HG03354 (cell line): ENCODE data around the gene CT45A10.
A peak's percentile ranks its signal among the peaks of the same experiment; 100 is the strongest.
"Not testable (repeated sequence)": the region's sequence is repeated elsewhere in the genome, so short reads cannot be mapped to it uniquely, and the experiment has no call there.

Experiments
- ATAC-seq: cut with Tn5 transposase; IDR thresholded peaks from one replicate; pipeline ENCODE4 v1.9.1; 2021; ENCODE audit warnings: mild to moderate bottlenecking; ENCODE audit not compliant: unreplicated experiment, poor library complexity, severe bottlenecking

The CT45A10 gene, protein sequence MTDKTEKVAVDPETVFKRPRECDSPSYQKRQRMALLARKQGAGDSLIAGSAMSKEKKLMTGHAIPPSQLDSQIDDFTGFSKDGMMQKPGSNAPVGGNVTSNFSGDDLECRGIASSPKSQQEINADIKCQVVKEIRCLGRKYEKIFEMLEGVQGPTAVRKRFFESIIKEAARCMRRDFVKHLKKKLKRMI

DNA sequence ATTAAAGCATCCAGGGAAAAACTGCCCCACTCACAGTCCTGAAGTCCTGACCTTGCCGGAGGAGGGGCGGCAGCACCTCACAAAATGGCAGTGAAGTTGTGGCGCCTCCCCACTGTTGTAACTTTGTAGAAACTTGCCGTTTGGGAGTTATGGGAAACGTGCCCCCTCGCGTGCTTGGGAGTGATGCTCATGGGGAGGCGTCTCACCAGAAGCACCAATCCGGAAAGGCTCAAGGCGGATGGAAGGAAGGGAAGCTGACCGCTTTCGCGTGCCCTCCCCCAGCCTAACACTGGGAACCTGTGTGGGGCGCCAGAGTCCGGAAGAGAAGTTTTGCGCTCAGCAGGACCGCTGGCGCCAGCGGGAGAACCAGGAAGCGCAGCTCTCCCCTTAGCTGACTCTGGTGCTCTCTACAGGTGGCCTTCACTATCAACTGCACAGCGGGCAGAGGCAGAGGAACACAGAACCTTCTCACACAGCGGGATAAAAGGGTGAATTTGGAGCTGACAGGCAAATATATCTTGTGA, at the start of gene CT45A10, which contains the start of gene SAGE1:
CT45A10 (minus strand) TSS at position 151 of the 524 bp plus-strand sequence. CDS start 8,100 bp downstream, outside the sequence.
SAGE1 (plus strand) TSS at position 423 of the 524 bp plus-strand sequence. CDS start 2,527 bp downstream, outside the sequence.
- ATAC-seq: no peak

DNA sequence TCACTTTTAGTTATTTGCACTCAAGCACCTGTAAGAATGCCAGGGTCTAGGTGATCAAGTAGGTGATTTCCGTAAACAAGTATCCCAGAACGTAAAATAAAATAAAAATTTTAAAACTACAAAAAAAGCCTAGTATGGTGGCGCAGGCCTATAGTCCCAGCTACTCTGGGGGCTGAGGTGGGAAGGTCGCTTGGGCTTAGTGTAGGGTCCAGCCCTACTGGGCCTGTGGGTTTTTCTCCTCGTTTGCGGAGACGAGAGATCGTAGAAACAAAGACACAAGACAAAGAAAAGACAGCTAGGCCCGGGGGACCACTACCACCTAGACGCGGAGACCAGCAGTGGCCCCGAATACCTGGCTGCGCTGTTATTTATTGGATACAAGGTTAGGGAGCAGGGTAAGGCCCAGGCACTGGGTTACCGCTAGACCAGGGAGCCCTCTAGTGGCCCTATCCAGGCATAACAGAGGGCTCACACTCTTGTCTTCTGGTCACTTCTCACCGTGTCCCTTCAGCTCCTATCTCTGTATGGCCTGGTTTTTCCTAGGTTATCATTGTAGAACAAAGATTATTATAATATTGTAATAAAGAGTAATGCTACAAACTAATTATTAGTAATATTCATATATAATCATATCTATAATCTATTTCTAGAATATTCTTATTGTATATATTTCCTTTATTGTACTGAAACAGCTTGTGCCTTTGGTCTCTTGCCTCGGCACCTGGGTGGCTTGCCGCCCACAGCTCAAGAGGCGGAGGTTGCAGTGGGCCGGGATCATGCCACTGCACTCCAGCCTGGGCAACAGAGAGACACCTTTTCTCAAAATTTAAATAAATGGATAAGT, 38.6 kb upstream of the CT45A10 start:
- peak; percentile 82 for ATAC-seq

DNA sequence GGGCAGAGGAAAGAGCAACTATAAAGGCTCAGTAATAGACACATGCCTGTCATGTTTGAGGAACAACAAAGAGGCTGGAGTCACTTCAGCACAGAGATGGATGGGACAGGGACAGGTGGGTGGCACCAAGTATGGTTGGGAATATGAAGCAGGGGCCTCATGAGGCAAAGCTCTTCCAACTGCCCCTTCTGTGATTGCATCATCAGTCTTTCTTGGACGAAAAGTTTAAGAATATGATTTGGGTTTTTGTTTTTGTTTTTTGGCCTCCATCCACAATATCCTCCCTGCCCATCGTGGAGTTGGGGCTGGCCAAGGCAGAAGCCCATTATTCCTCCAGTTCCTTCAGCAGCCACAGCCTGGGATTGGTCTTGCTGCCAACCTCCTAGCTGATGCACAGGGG, 34.7 kb upstream of the CT45A10 start:
- ATAC-seq: no peak

DNA sequence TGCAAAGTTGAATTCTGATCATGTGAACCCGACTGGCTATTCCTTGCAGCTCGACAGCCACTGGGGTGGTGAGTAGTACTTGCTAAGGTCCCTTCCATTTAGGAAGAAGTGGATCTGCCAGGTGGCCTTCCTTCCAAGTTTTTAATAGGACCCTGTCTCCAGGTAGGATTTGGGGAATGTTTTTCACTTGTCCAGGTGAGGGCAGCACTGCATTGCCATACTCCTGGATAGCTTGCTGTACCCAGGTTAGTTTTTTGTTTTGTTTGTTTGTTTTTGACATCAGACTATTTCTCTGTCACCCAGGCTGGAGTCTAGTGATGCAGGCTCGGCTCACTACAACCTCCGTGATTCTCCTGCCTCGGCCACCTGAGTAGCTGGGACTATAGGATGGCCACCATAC, 30.1 kb upstream of the CT45A10 start:
- no peak for ATAC-seq

DNA sequence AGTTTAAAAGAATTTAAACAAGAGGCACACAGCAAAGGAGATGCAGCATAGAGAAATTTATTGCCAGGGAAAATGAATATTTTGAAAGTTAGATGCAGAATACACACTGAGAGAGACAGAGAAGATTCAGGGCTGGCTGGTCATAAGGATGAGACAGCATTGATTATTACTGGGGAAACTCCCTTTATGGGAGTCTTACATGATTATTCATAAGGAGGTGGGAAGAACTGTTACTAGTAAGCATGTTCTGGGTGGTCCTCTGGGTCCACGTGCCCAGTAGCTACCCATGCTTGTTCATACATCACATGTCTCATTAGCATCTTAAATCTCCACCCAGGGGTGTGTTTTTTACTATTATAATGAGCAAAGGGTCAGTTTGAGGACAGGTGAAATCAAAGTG, 27.3 kb upstream of the CT45A10 start:
- not testable (repeated sequence) for ATAC-seq

DNA sequence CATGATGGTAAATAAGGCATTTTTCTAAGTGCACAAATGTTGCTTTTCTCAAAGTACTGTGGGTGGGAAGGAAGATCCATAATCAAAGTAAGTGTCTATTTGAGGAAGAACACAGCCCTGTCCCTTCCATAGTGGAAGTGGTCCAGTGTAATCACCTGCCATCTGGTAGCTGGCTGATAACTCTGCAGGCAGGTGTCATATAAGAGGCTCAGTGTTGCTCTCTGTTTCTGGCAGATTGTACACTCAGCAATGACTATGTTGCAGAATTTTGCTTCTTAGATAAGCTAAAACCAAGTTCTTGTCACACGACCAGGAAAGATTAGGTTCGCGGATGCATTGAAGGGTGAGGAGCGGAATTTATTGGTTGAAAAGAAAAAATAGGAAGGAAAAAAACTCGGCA, 21.2 kb upstream of the CT45A10 start:
- ATAC-seq: no peak

DNA sequence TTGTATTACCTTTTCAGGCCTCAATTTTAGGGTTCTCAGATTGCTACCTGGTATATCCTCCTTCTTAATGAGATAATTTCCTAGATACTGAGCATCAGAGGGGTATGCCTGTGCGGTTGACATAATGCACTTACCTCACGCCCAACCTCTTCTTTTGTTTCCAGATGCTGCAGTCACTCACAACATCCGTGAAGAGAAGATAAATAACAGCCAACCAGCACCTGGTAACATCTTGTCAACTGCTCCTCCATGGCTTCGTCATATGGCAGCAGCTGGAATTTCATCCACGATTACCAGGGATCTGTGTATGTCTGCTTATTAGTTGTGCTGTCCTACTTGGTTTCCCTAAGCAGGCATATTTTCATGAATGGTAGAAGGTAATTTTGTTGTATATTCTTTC, 17.0 kb upstream of the CT45A10 start:
- ATAC-seq: no peak

DNA sequence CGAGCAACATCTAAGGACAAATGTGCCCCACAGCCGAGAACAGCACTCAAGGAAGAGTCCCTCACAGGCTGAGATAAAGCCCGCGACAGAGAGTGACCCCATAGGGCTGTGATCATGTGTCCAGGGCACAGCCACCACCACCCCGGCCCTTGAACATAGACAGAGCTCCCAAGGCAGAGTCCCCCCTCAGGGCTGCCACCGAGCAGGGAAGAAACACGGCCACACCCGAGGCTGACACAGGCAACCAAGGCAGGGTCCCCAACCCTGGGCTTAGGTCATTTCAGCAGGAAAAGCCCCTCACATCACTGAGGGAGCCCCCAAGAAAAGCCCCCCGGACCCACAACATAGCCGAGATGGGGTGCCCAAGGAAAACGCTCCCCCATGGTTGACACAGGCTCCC, 463 bp downstream of the CT45A10 start:
- ATAC-seq: no peak

DNA sequence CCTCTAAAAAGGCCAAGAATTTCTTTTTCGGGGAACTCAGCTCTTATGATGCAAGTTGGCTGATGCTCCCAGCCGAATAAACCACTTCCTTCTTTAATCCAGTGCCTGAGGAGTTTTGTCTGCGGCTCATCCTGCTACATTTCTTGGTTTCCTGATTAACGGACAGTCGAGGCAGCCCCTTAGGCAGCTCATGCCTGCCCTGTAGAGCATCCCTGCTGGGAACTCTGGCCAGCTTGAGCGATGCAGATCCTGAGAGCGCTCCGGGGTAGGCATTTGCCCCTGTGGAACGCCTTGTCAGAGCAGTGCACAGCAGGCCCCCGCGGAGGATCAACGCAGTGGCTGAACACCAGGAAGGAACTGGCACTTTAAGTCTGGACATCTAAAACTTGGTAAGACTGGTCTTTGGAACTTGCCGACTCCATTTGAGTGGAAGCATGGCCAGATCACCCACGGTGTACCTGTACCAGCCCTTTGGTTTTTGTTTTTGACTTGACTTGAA, 3.1 kb downstream of the CT45A10 start:
- no peak for ATAC-seq

DNA sequence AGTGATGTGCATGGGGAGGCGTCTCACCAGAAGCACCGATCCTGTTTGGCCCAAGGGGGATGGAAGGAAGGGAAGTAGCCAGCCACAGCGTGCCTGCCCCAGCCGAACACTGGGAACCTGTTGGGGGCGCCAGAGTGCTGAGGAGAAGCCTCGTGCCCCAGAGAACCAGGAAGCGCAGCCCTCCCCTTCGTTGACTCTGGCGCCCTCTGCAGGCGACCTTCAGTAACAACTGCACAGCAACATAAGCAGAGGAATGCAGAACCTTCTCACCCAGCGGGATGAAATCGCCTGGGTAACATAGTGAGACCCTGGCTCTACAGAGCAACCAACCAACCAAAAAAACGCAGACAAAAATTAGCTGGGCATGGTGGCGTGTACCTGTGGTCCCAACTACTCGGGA, 4.3 kb downstream of the CT45A10 start:
- not testable (repeated sequence) for ATAC-seq

DNA sequence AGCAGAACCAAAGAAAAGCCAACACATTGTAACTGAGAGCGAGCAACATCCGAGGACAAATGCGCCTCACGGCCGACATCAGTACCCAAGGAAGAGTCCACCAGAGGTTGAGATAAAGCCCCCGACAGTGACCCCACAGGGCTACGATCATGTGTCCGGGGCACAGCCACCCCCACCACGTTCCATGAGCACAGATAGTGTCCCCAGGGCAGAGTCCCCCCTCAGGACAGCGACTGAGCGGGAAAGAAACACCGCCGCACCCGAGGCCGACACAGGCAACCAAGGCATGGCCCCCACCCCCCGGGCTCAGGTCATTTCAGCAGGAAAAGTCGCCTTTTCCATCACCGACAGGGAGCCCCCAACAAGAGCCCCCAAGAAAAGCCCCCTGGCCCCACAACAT, 5.0 kb downstream of the CT45A10 start:
- ATAC-seq: not testable (repeated sequence)

DNA sequence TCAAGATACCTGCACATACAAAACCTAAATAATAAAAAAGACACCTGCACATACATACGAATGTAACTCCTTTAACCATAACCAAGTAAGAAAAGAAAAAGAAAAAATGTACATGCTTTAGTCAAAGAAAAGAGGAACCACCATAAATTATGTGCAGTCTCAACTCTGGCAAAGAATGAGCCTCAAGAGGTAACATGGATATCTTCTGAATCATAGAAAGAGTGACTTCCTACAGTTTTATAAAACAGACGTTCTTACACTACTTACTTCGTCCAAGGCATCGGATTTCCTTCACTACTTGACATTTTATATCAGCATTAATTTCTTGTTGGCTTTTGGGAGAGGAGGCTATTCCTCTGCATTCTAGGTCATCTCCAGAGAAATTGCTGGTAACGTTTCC, 10.5 kb downstream of the CT45A10 start:
- ATAC-seq: not testable (repeated sequence)

DNA sequence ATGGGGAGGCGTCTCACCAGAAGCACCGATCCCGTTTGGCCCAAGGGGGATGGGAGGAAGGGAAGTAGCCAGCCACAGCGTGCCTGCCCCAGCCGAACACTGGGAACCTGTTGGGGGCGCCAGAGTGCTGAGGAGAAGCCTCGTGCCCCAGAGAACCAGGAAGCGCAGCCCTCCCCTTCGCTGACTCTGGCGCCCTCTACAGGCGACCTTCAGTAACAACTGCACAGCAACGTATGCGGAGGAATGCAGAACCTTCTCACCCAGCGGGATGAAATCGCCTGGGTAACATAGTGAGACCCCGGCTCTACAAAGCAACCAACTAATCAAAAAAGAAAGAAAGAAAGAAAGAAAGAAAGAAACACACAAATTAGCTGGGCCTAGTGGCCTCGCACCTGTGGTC, 21.5 kb downstream of the CT45A10 start, which contains the start of gene CT45A9:
CT45A9 (minus strand) TSS at position 101 of the 400 bp plus-strand sequence. CDS start 3,751 bp downstream, outside the sequence.
- not testable (repeated sequence) for ATAC-seq

DNA sequence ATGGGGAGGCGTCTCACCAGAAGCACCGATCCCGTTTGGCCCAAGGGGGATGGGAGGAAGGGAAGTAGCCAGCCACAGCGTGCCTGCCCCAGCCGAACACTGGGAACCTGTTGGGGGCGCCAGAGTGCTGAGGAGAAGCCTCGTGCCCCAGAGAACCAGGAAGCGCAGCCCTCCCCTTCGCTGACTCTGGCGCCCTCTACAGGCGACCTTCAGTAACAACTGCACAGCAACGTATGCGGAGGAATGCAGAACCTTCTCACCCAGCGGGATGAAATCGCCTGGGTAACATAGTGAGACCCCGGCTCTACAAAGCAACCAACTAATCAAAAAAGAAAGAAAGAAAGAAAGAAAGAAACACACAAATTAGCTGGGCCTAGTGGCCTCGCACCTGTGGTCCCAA, 38.8 kb downstream of the CT45A10 start, which contains the start of gene CT45A8:
CT45A8 (minus strand) TSS at position 101 of the 400 bp plus-strand sequence. CDS start 3,755 bp downstream, outside the sequence.
- ATAC-seq: not testable (repeated sequence)

DNA sequence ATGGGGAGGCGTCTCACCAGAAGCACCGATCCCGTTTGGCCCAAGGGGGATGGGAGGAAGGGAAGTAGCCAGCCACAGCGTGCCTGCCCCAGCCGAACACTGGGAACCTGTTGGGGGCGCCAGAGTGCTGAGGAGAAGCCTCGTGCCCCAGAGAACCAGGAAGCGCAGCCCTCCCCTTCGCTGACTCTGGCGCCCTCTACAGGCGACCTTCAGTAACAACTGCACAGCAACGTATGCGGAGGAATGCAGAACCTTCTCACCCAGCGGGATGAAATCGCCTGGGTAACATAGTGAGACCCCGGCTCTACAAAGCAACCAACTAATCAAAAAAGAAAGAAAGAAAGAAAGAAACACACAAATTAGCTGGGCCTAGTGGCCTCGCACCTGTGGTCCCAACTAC, 56.1 kb downstream of the CT45A10 start, which contains the start of gene CT45A7:
CT45A7 (minus strand) TSS at position 101 of the 400 bp plus-strand sequence. CDS start 3,747 bp downstream, outside the sequence.
- ATAC-seq: not testable (repeated sequence)
